ENCODE results near the gene TAAR9.

Gene TAAR9
- long read RNA-seq, donor 1: 0 reads
- long read RNA-seq, donor 2: 0 reads
- long read RNA-seq, donor 3: 0 reads
- long read RNA-seq, donor 4: 0 reads
- long read RNA-seq, donor 5: 0 reads
- long read RNA-seq, donor 6: 0 reads
- long read RNA-seq, donor 7: 0 reads
- long read RNA-seq, donor 8: 0 reads

DNA sequence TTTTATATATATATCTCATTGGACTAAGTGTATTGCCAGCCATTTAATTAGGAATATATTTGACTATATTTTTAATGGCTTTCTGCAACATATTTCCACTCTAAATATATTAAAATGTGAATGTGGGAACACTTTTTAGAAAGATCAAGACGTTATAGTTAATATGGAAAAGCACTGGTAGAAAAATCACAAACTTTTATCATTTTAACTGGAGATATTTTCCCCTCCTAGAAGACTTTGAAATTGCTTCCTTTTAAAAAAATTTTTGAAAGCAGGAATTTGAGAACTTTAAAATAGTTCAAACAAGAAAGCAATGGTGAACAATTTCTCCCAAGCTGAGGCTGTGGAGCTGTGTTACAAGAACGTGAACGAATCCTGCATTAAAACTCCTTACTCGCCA lies at the start of gene TAAR9:
TAAR9 (plus strand) TSS at position 301 of the 400 bp plus-strand sequence; CDS start at position 314, 13 bp downstream.
- DNase-seq: no peak

GRCh38 chr6:132489376-132489775 lies 48.7 kb upstream of the TAAR9 start:
- no peak for DNase-seq

DNA sequence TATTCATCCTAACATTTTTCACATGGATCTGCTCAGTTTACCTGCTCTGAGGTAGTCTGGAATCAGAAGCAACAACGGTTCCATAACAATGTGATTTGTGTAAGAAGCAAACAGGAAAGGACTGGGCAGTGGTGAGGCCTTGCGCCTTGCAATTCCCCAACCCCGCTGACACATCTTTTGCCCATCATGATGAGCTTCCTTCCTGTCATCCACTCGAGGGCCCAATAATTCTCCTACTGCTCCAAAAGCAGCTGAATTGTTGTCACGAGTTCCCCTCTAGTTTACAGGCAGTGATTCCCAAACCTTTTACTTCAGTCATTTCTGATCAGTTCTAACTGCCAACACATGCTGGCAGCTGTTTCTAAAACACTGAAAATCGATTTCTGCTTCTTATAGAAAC lies 48.1 kb upstream of the TAAR9 start:
- DNase-seq: no peak

DNA sequence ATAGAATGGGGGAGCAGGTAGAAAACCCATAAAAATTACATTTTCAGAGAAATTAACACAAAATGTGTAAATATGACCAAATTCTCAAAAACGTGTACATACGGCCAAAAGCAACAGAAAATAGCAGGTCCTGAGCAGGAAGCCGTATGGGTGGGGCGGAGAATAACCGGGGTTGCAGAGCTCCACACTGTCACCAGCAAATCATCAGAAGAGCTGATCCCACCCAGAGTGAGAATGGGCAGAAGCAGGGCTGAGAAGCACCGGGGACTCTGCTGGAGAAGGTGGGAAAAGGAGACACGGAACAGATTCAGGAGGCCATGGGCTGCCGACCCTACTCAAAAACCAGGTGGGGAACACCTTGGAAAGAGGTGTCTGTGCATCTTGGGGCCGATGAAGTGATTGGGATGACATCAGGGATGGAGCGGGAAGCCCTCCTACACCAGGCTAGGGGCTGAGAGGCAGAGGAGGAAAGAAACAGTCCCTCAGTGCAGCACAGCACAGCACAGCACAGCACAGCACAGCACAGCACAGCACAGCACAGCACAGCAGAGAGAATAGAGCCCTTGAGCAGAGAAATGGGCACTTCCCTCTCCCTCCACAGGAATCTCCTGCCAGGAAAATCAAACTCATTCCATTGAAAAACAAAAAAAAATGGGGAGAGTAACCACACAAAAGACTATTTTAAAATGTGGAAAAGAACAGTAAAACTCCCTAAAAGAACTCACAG lies 47.4 kb upstream of the TAAR9 start:
- DNase-seq: no peak

DNA sequence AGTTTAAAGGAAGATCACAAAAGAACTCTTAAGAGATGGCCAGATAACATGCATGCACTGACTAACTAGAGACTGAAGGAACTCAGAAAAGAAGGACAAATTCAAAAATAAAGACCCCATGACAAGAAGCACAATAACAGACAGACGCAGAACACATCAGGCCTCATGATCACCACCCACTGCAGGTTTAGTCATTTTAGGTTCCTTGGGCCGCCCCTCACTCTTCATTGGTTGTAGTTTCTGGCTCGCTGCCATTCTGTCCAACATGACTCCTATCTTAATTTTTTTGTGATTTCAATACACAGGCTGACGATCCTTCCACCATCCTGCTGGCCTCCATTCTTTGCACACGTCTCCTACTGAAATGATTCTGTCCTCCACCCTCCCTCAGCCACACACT lies 46.8 kb upstream of the TAAR9 start:
- no peak for DNase-seq

GRCh38 chr6:132491881-132492280 lies 46.2 kb upstream of the TAAR9 start:
- DNase-seq: no peak

DNA sequence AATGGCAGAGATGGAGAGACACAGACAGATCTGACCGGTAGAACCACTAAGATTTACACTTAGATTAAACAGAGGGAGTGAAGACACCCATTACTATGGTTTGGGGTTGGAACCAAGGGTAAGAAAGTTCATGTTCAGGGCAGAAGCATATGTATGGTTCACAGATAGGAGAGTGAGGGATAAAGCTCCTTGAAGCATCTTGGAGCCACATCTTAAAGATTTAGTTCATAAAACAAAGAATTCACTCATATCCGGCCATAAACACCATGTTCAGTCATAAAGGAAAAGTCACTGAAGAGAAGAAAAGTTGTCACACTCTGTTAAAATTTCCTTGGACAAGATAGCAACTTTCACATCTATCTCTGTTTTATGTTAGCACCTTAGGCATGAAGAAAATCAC lies 43.1 kb upstream of the TAAR9 start:
- no peak for DNase-seq

- DNase-seq: no peak
These were observed 42.4 kb upstream of the TAAR9 start for GRCh38 chr6:132495604-132496079.

- DNase-seq: no peak
These were observed 41.4 kb upstream of the TAAR9 start for GRCh38 chr6:132496519-132497180.

- DNase-seq: no peak
These were observed 39.4 kb upstream of the TAAR9 start for GRCh38 chr6:132498638-132499037.

DNA sequence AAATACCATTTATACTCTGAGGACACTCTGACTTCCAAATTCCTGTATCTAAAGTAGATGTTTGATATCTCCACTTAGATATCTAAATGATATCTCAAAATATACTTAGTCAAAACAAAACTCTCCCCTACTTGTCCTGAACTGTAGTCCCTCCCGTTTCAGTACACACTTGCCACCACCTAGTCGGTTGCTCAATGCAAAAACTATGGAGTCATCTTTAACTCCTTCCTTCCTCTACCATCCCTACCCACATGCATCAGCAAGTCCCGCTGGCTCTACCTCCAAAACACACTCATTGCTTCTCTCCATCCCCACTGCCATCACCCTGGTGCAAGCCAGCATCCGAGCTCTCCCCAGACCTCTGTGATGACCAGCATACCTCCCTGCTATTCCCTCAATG lies 38.3 kb upstream of the TAAR9 start:
- DNase-seq: no peak

DNA sequence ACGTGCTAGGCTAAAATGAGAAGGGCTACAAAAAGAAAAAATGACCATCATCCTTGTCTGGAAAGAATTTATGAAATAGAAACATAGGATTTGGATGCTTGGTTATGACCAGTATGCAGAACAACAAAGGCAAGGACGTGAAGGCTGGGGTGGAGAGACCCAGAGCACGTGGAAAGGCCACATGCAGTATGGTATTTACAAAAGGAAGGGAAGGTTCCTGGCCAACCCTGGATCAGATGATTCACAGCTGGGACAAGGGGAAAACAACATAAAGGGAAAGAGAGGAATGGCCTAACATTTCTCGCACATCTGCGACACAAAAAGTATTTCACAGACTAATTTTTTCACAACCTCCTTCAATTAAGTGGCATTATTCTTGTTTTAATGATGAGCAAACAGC lies 33.3 kb upstream of the TAAR9 start:
- no peak for DNase-seq

- no peak for DNase-seq
These were observed 32.9 kb upstream of the TAAR9 start for GRCh38 chr6:132505158-132505557.

DNA sequence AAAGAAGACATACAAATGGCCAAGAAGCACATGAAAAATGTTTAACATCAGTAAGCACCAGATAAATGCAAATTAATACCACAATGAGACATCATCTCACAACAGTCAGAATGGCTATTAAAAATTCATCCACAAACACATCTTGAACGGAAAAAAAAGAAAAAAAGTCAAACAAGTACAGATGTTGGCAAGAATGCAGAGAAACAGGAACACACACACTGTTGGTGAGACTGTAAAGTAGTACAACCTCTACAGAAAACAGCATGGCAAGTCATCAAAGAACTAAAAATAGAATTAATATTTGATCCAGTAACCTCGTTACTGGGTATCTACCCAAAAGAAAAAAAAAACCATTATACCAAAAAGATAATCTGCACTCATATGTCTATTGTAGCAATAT lies 31.6 kb upstream of the TAAR9 start:
- DNase-seq: no peak

GRCh38 chr6:132506869-132507808 lies 30.9 kb upstream of the TAAR9 start:
- DNase-seq: no peak

DNA sequence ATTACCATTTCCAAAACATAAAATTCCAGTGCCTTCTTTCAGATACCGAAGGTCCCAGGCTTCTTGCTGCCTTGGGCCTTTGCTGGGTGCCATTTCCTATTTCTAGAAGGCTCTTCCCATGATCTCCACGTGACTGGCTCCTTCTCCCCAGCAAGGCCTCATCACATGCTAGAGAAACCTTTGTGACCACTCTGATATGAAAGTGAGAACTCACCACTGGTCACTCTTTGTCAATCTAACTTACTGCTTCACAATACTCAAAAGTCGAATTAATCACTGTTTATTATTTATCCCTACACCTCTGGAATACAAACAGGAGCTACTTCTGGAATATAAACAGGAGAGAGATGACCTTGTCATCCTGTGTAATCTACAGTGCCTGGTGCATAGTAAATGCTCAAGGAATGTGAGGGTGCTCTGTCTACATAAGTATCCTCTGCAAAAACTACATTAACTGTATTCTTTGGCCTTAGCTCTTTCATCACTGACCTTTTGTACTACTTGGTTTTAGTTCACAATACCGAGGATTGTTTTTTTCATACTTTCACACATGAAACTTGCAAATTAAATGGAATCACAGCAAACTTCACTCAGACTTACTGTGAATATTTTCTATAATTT lies 26.8 kb upstream of the TAAR9 start:
- no peak for DNase-seq

- no peak for DNase-seq
These were observed 26.3 kb upstream of the TAAR9 start for GRCh38 chr6:132511831-132512220.

GRCh38 chr6:132512342-132512637 lies 25.8 kb upstream of the TAAR9 start:
- DNase-seq: no peak

- peak; percentile 99 for DNase-seq
These were observed 25.1 kb upstream of the TAAR9 start, which contains the start of gene STX7 for GRCh38 chr6:132512638-132513632. STX7 (minus strand) TSS chr6:132513116; CDS start chr6:132503530, 9,586 bp downstream.

- DNase-seq: no peak
These were observed 24.1 kb upstream of the TAAR9 start for GRCh38 chr6:132513831-132514545.
